D721Med (cell line): ENCODE measurements around the gene SRR.

ENCODE experiments used
- DNase-seq: peaks from one replicate; pipeline ENCODE4 v3.0.0; 2011; ENCODE audit warnings: low spot score; ENCODE audit not compliant: insufficient read length
- FAIRE-seq: peaks from 2 replicates; lab custom pipeline; 2011; peaks lifted over from hg19 to GRCh38; lab: Jason Lieb, UNC
- TF ChIP-seq, protein P1 (sequence below): IDR thresholded peaks from 2 replicates; pipeline ENCODE4 v1.5.1; 2012; ENCODE audit warnings: mild to moderate bottlenecking, control low read depth; ENCODE audit not compliant: insufficient read depth; ENCODE audit errors: missing control alignments

Gene SRR

GRCh38 chr17:2295575-2295974 is 8.2 kb upstream of the SRR start:
- no peak for FAIRE-seq
- DNase-seq = no peak
- TF ChIP-seq, protein P1, sequence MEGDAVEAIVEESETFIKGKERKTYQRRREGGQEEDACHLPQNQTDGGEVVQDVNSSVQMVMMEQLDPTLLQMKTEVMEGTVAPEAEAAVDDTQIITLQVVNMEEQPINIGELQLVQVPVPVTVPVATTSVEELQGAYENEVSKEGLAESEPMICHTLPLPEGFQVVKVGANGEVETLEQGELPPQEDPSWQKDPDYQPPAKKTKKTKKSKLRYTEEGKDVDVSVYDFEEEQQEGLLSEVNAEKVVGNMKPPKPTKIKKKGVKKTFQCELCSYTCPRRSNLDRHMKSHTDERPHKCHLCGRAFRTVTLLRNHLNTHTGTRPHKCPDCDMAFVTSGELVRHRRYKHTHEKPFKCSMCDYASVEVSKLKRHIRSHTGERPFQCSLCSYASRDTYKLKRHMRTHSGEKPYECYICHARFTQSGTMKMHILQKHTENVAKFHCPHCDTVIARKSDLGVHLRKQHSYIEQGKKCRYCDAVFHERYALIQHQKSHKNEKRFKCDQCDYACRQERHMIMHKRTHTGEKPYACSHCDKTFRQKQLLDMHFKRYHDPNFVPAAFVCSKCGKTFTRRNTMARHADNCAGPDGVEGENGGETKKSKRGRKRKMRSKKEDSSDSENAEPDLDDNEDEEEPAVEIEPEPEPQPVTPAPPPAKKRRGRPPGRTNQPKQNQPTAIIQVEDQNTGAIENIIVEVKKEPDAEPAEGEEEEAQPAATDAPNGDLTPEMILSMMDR = no peak

- no peak for DNase-seq
- no peak for FAIRE-seq
- TF ChIP-seq, protein P1 = no peak
These were observed 6.7 kb upstream of the SRR start for GRCh38 chr17:2297023-2297422.

- TF ChIP-seq, protein P1 = no peak
- no peak for FAIRE-seq
These were observed 4.6 kb upstream of the SRR start for GRCh38 chr17:2299136-2299535.

GRCh38 chr17:2299756-2300155 is 4.0 kb upstream of the SRR start:
- TF ChIP-seq, protein P1 = no peak
- FAIRE-seq (no peak), DNase-seq (no peak)

More at GRCh38 chr17:2299136-2299535, 4.6 kb upstream of the SRR start:
- no peak for DNase-seq

- TF ChIP-seq, protein P1 = no peak
- FAIRE-seq = no peak
- no peak for DNase-seq
These were observed 959 bp upstream of the SRR start for GRCh38 chr17:2302778-2303203.

DNA sequence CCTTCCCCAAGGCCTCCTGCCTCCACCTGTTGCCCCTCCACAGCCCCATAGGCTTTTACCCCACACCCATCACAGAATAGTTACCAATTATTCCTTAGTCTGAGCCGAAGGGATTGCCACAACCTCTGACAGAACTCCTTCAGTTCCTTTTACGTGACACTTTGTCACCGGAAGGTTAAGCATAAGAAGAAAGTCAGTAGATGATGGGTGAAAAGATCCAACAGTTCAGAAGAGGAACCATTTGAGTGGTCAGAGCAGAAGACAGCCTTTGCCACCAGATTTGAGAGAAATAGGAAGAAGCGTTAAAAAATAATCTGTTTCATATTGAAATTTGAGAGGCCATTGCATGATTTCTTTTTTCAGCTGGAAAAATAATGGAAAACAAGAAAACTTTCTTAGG is 1.2 kb downstream of the SRR start:
- no peak for FAIRE-seq
- TF ChIP-seq, protein P1 = no peak
- no peak for DNase-seq

- TF ChIP-seq, protein P1 = no peak
- DNase-seq (no peak), FAIRE-seq (no peak)
These were observed 5.8 kb downstream of the SRR start for GRCh38 chr17:2309338-2310154.
